GM19193 (cell line): ENCODE results near the gene PARP12.

Experiments used
- POLR2A ChIP-seq: IDR thresholded peaks from 4 replicates; pipeline ENCODE4 v1.6.1; 2011; ENCODE audit not compliant: insufficient read depth, insufficient read length; ENCODE audit errors: extremely low read depth

The PARP12 gene

GRCh38 chr7:140000666-140001268 is 62.0 kb downstream of the PARP12 start:
- no peak for TF ChIP-seq POLR2A

- TF ChIP-seq POLR2A = no peak
These were observed 63.2 kb downstream of the PARP12 start for GRCh38 chr7:139999516-139999915.

GRCh38 chr7:139998572-139998971 is 64.2 kb downstream of the PARP12 start:
- no peak for TF ChIP-seq POLR2A

- no peak for TF ChIP-seq POLR2A
These were observed 67.5 kb downstream of the PARP12 start for GRCh38 chr7:139995017-139995915.

GRCh38 chr7:139994356-139994755 is 68.4 kb downstream of the PARP12 start:
- no peak for TF ChIP-seq POLR2A

GRCh38 chr7:139993592-139993991 is 69.2 kb downstream of the PARP12 start:
- no peak for TF ChIP-seq POLR2A

- TF ChIP-seq POLR2A = no peak
These were observed 69.6 kb downstream of the PARP12 start for GRCh38 chr7:139993169-139993568.

- TF ChIP-seq POLR2A = no peak
These were observed 70.3 kb downstream of the PARP12 start for GRCh38 chr7:139992353-139993044.

- TF ChIP-seq POLR2A = no peak
These were observed 70.8 kb downstream of the PARP12 start for GRCh38 chr7:139991911-139992310.

- TF ChIP-seq POLR2A = no peak
These were observed 71.5 kb downstream of the PARP12 start for GRCh38 chr7:139991269-139991666.

- TF ChIP-seq POLR2A = no peak
These were observed 72.0 kb downstream of the PARP12 start for GRCh38 chr7:139990571-139991268.

GRCh38 chr7:139990142-139990535 is 72.6 kb downstream of the PARP12 start:
- no peak for TF ChIP-seq POLR2A

- no peak for TF ChIP-seq POLR2A
These were observed 73.2 kb downstream of the PARP12 start for GRCh38 chr7:139989366-139990141.

GRCh38 chr7:139987691-139988516 is 74.8 kb downstream of the PARP12 start:
- TF ChIP-seq POLR2A = no peak

GRCh38 chr7:139985811-139986210 is 76.9 kb downstream of the PARP12 start:
- TF ChIP-seq POLR2A = no peak
